HG02623 (cell line): ENCODE data around the gene COLEC12.
A peak's percentile ranks its signal among the peaks of the same experiment; 100 is the strongest.

ENCODE experiments used
- ATAC-seq: cut with Tn5 transposase; IDR thresholded peaks from one replicate; pipeline ENCODE4 v1.9.1; 2021; ENCODE audit warnings: moderate library complexity; ENCODE audit not compliant: unreplicated experiment

Gene COLEC12

DNA sequence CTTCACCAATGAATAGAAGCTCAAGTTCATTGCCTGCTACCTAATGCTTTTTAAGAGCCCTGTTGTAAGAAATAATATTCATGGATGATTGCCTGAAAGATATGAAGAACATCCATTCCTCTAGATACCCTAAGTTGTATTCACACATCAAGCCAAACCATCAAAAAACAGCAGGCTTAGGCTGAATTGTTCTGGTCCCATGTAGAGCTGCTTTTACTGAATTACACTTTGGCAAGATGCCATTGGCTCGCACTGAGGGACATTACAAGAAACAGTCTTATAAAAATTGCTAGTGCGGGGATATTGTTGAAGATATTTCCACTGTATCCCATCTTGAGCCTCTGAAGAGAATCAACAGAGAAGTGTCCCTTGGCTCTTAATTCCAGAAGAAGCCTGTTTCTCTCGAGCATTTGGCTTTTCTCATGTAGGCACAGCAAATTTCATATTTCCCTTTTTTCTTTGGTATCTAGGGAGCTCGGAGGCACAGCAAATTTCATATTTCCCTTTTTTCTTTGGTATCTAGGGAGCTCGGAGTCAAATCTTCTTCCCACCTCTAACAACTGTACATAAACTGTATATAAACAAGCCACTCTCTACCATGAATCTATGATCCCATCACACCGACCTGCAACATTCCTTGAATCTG is 107.5 kb downstream of the COLEC12 start:
- no peak for ATAC-seq

DNA sequence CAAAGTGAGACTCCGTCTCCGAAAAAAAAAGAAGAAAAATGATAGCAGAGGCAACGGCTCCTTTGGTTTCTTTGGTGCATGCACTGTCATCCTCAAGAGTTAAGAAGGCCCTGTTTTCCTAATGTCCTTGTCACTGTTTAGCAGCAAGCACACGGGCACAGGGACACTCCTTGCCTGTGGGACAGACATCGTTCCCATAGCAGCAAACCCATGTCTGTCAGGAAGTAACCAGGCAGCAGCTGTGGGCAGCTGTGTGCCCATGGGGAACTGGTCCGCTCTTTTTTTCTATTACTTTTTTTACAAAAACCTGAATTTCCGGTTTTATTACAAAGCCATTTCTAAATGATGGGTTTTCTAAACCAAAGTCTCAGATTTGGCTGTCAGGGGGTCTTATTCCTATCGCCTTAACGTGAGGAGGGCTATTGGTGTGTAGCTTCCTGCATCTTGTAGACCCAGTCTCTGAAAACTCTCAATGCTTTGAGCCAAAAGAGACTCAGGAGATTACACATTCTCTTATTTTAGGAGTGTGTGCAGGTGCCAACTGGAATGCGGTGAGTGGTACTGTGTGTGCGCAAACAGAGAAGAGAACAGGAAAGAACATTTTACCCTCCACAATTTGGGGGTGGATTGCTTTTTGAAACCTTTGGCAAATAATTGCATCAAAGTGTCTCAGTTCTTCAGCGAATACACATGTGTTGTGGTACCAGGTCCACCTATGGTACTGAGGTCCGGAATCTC is 109.6 kb downstream of the COLEC12 start:
- ATAC-seq, result no peak

DNA sequence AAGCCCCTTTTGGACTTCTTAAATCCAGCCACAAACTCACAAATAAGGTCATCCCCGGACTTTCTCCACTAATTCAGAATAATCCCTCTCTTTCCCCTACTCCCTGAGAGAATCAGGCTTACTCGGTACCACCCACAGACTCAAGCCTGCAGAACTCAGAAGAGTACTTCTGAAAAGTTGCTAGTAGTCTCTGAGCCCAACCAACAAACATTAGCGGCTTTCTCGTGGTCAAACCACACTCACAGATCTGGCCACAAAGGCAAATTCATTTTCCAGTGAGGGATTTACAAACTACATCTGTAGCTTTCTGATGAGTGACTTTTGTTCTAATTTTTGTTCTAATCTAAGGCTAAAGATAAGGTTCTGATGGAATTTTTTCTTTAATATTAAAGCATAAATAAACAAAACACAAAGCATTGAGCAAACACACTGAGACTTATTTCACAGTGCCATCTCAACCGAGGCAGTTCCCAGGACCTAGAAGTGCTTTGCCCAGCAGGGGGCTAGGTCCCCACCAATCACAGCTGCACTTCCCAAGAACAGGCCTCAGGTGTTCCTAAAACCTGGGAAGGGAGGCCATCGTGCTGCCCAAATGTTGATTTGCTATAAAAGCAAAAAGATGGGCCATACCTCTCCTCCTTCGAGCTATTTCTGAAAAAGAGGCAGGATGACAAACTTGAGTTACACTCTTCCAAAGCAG is 110.7 kb downstream of the COLEC12 start:
- ATAC-seq, result peak; percentile 58

DNA sequence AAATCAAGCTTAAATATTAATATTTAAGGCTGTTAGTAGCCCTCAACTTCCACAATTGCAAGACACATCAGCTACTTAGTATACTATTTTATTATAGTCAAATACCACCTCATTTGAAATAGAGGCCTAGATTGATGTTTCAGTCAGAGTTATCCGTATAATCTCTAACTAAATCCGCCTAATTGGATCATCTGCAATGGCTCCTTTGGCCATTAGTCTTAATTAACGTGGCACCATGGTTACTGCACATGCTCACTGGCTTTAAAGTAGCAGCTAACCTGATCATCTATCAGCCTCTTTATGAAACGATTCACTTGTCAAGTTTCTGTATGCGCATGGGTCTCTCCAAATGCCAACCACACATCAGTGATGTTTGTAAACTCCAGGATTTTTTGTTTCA is 112.3 kb downstream of the COLEC12 start:
- ATAC-seq, result no peak

DNA sequence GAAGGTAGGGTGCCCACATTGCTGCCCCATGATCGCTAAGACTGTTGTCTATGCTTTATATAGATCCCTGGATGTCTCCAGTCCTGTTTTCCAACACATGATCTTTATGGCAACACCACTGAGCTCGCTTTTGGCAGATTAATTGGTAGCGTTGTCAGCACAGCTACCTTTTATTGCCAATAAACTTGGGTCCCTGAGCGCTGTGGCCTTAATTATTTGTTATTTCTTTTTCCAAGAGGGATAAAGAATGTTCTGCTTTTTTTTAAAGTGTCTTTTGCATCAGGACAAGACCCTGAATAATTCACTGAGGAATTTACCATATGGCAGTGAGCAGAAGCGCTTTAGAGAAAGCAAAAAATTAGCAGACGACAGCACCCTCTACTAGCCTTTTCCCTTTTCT is 113.5 kb downstream of the COLEC12 start:
- ATAC-seq, result no peak

DNA sequence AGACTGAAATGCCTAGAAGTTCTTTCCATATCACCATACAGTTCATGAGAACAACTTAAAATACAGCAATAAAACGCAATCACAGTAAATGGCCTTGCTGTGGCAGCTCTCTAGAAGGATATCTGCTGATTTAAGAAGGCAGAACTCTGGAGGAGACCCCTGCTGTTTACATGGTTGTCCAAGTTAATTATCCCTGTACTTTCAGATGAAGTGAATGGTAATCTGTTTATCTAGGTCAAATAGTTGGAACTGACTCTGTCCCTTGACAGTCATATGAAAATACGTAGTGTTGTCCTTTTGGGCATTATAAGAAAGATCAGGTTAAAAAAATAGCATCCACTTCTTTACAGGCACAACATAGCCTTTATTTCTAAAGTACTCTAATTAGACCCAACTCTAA is 115.6 kb downstream of the COLEC12 start:
- no peak for ATAC-seq

DNA sequence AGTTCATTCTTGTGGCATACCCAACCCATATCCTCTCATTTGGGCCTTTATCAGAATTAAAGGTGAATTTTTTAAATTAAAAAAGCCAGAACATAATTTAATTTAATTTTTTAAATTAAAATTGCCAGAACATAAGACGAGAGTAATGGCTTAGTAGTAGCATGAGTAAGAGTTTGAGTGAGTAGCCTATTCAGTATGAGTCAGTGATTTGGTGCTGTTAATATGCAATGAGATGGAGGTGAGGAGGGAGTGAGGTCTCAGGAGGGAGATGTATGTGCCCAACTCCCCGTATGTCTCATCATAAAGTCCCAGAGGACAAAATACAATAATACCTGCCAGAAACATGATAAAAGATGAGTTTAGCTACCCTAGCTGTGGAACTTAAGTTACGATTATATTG is 117.4 kb downstream of the COLEC12 start:
- no peak for ATAC-seq

DNA sequence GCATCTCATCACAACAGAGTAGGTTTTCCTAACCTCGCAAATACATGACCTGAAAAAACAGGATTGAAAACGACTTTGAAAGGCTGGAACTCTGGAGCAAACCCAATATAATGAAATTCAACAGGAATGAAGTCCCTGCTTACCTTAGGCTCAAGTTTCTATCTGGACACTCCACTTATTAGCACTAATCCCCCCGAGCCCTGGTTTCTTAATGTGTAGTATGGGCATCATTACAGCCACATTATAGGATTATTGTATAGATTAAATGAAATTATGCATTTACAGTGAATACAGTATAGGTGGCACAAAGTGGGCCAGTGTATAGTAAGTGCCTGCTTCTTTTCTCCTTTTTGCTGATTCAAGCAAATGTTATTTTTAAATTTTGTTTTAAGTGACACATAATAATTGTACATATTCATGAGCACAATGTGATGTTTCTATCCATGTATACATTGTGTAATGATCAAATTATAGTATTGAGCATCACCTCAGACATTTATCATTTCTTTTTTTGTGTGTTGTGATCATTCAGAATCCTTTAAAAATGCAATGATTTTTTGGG is 118.0 kb downstream of the COLEC12 start:
- ATAC-seq, result no peak

DNA sequence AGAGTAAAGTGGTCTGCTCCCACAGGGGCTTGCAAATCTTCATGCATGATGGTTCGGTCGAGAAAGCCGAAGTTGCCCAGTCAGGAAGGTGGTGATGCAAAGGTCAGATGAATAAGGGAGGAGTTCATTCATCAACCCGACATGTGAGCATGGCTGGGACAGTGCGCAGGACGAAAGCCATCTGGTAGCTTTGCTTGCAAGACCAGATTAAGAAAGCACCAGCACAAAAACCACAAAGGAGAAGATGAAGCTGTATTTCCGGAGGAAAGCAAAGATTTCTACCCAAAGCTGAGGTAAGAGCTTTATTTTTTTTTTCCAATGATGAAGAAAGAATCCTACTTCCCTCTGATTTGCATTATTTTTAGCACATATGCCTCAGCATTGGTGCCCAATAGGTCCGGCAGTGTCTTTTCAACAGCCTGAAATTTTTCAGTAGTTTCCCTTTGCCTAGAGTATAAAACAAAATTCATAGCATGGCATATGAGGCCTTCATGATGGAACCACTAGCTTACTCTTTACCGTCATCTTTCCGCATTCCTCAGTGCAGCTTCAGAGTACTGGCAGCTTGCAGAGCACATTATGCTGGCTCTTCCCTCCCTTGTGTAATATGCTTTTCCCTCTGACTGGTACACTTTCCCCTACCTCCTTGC is 120.7 kb downstream of the COLEC12 start:
- ATAC-seq, result no peak

DNA sequence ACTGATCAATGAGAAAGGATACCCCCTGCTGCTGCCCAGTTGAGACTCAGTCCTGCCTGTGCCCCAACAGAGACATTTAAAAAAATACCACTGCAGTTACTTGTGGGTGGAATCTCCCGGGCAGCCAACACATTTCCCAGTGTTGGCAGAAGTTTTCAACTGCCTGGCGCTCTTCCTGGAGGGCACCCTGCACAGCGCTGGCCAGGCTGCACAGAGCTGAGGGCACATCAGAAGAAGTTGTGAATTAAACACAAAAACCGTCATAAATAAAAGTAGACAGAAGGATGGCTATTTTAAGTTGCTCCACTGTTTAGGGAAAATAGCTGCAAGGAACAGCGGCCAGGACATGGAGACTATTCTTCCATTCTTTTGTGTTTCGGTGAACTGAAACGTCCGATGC is 122.4 kb downstream of the COLEC12 start:
- no peak for ATAC-seq

DNA sequence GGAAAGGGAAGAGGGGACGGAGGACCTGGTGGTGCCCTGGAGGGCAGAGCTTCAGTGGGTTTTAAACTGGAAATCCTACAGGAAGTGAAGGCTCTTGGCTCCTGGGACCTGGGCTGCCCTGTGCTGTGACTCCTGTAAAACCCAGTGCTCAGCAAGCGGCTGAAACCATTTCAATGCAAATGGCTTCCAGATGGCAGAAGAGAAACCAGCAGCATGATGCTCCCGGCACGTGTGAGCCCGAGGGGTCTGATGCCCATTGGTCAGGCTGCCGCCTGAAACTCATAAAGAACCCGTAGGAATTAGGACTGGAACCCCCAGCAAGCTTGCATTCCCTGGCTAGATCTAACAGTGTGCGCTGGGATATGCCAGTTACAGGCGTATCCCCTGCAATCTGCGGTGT is 123.4 kb downstream of the COLEC12 start:
- no peak for ATAC-seq

DNA sequence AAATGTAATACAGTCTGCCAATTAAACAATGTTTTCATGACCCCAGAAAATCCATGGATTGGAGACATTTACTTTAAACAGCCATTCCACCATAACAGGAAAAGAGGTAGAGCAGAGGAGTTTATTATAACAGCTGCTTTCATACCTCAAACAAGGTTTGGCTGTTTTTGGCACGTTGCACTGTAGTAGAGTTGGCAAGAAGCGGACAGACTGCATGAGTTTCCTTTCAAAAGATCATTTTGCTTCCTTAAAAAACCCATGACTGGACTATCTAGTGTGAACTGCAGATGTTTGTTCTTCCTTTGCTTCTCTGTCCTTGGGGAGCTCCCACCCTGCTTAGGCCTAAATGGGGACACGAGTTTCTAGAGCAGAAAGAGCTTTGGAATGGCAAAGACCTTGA is 124.2 kb downstream of the COLEC12 start:
- ATAC-seq, result no peak

DNA sequence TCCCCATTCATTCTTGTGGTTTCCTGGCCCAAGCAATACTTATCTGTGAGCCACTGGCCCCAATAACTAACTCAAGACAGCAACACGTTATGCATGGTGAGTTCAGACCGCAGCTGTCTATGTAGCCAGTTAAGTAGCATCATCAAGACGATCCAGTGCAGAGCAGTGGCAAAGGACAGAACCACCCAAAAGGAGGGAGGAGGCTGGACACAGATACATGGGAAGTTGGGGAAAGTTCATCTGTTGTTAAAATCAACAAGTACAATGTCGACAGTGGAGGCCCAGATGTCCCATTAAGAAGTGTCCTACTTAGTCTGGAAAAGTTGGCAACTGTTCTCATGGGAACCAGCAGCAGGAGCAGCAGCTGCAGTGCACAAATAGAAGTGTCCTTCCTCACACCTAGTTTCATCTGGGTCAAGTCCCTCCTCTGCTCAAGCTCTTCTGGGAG is 125.8 kb downstream of the COLEC12 start:
- ATAC-seq, result peak; percentile 72

DNA sequence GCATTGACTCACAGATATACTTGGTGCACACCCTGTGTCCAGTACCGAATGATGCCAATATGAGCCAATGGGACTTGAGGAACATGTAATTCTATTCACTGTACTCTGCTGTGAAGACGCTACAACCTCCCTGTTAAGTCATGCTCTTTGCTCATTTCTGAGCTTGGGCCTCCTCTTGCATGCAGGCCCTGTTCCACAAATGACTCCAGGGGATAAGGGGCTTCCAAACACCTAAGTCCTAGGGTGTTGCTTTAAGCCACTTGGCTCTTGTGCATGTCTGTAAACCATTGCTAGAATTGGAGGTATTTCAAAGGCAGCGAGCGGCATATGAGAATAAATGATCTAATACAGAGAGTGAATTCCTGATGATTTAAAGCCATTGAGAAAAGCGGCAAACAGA is 126.7 kb downstream of the COLEC12 start:
- ATAC-seq, result no peak

DNA sequence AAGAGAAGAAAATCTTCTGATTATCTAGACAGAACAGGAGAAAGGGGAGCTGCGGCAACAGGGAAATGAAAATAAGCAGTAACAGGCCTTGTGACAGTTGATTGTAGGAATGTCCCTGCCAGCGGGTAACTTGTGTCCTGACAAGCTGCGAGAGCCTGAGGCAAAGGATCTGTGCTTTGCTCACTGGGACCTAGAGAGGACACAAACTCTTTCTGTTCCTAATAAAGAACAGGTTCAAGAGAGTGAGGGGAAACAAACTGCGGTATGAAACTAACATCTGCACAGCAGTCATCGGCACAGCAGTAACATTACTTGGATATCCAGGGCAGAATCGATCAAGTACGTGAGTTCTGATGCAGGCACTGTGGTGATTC is 128.9 kb downstream of the COLEC12 start:
- ATAC-seq, result no peak

DNA sequence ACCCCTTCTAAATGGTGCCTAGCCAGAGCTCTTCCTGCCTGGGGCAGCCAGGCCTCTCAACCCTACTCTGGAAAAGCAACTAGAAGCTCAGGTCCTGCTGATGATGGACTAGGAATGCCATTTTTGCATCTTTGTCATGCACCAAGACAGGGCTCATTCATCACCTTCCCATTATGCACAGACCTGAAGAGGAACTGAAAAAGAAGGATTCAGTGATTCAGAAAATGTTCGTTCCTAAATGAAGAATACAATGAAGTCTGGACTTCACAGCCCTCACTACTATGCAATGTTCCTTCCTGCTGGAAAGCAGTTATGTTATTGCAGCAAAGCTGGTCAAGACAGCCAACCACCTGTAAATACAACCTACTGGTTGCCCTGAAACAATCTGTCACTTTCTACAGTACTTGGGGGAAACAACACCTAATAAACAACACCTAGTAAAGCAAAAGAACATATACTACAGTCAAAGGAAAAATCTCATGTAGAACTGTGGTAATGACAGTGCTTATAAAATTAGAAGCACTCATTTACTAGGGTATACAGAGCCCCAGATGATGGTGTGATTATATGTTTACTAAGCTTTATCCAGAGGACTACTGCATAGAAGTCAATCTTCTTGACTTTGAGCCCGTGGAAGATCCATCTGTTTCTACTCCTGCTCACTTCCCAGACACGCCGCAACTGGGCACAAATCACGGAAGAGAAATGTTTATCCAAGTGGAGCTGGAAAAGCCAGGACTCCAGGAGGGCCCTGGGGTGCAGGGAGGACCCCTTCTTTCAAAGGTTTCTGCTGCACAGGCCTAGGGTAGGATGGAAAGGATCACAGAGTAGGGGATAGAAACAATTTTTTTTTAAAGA is 129.5 kb downstream of the COLEC12 start:
- ATAC-seq, result no peak

DNA sequence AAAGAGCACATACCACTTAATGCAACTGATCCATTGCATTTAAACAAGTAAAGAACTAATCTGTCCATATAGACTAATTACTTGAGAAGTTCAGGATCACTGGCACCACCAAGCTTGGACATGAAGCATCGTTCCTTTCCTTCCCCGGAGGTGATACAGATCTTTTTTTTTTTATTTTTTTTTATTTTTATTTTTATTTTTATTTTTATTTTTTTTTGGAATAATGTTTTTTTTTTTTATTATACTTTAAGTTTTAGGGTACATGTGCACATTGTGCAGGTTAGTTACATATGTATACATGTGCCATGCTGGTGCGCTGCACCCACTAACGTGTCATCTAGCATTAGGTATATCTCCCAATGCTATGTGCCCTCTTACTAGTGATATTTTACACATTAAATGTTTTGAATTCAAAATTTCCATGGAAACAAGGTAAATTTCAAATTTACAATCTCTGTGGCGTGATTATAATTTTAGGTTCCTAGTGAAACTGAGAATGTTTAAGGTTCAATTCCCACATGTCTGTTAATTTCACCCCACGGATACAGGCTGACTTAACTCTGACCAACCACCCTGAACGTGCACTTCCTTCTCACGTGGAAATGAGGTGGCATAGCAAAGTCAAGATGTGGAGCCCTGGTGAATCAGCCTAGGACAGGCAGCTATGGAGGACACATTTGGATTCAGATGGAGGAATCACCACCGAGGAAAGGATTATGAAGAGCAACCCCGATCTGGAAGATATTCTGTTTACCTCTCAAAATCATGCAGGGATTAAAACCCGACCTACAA is 131.1 kb downstream of the COLEC12 start:
- no peak for ATAC-seq

DNA sequence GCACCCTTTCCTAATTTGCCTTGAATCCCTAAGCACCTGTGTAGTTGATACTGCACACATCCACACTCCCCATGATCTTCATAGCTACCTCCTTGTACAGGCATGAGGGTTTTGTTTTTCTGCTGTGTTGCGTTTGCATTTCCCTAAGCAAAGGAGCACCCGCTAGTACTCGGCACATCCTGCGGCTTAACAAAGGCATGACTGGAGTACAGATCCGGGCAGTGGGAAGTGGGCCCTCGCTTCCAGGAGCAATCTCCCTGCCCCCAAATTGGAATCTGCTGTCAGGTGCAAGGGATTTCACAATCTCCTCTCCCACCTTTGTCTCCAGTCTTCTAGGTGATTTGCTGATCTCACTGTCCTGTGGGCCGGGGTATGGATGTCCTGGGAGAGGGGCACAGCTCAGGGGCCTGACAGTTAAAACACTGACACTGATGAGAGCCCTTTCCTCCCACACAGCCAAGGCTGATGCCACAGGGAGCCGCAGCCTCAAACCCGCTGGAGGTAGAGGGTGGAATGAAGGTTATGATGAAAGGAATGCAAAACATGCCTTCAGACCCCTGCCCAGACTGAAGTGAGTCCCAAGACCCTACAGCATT is 133.9 kb downstream of the COLEC12 start:
- no peak for ATAC-seq

DNA sequence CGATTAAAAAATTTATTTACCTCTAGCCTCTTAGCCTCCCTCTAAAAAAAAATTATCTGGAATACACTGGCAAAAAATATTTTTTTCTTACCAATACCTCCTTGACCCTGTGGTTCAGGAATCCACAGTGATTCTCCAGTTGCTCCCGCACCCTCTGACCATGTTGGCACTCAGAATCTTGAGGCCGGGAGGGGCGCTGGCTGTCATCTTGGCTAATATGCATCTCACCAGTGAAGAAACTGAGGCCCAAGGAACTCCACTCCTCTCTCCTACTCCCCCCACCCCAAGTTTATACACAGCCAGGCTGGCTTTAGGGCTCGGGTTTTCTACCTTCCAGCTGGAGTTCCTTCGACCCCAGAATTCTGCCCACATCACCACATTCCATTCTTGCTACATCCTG is 134.8 kb downstream of the COLEC12 start:
- no peak for ATAC-seq
